H1 (cell line): ENCODE measurements around the gene CTDP1. TPM values are rescaled to one million over a fixed set of nuclear protein-coding genes. Genes with fewer than 3 reads are reported as not detected.

Experiments used
- BRCA1 ChIP-seq: IDR thresholded peaks from 2 replicates; pipeline ENCODE4 v1.6.1; 2012; ENCODE audit warnings: low read depth, low read length, improper control_type of control experiment
- KDM5A ChIP-seq: fragments of 200-600 bp; IDR thresholded peaks from 2 replicates; pipeline ENCODE4 v1.7.1; 2012; ENCODE audit warnings: mild to moderate bottlenecking, low read length, inconsistent platforms, mixed read lengths
- RBBP5 ChIP-seq: IDR thresholded peaks from 2 replicates; pipeline ENCODE4 v1.7.1; 2012; ENCODE audit warnings: low read depth, mild to moderate bottlenecking, inconsistent platforms, low read length, moderate library complexity, borderline replicate concordance
- polyA plus RNA-seq, 7 experiments: library from polyadenylated mRNA; depleted of rRNA in 3 of 7; stranded (reverse) in 5 of 7; unstranded in 2 of 7; fragments of >200 nt in 5 of 7; fragments of 200-250 nt in 2 of 7; gene quantifications; 1 replicate in 5 of 7; 2 replicates in 1 of 7; 4 replicates in 1 of 7; pipeline versions ENCODE4 v1.2.1 to v1.2.3, GENCODE V29; 2011 to 2013; ENCODE audit warnings: missing spikeins in 2 of 7, mixed read lengths in 2 of 7
- total RNA-seq: library from RNA; stranded (reverse); fragmentation: NEBNext Ultra II Directional; extraction: Animal tissue kit (Norgen Biotek cat#: 25700); gene quantifications from 2 replicates; pipeline ENCODE4 v1.2.1, GENCODE V29; 2021
- TF ChIP-seq, protein P1 (sequence below): IDR thresholded peaks from 2 replicates; pipeline ENCODE4 v1.6.1; 2012; ENCODE audit warnings: low read length, inconsistent platforms

Gene CTDP1
- total and polyA plus RNA-seq, 2 of the 8 experiments (the other 6 are each of a cell fraction or from before 2014, with no cell fraction given): 16.6 to 37.0 TPM

DNA sequence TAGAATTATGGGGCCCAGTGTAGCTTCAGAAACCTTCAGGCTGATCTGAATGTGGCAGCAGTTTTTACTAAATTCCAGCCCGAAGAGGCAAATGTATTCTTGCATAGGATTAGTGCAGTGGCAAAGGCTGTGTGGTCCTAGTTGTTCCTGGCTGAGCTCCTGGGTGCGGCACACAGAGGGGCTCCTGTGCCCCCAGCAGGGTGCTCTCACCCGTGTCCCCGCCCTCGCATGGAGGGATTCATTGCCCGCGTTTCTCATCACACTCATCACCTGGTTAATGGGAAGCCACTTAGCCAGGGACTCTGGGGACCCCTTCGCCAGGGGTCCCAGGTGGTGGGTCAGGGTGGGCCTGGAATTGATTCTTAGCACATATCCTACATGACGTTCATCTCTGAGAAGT lies 122.0 kb downstream of the CTDP1 start (continued):
- TF ChIP-seq RBBP5: no peak
- TF ChIP-seq BRCA1: no peak
- TF ChIP-seq KDM5A: no peak
- TF ChIP-seq, protein P1, sequence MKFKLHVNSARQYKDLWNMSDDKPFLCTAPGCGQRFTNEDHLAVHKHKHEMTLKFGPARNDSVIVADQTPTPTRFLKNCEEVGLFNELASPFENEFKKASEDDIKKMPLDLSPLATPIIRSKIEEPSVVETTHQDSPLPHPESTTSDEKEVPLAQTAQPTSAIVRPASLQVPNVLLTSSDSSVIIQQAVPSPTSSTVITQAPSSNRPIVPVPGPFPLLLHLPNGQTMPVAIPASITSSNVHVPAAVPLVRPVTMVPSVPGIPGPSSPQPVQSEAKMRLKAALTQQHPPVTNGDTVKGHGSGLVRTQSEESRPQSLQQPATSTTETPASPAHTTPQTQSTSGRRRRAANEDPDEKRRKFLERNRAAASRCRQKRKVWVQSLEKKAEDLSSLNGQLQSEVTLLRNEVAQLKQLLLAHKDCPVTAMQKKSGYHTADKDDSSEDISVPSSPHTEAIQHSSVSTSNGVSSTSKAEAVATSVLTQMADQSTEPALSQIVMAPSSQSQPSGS: no peak
